Stimulated activated CD4-positive, alpha-beta T cell treated with anti-CD3 and anti-CD28 coated beads, TNF-alpha, amount 100 ng/mL, for 24 hours (primary cell): ENCODE results near the gene OR10J1.
"Not testable (repeated sequence)": the region's sequence is repeated elsewhere in the genome, so short reads cannot be mapped to it uniquely, and the experiment has no call there.

Experiments
- DNase-seq, 3 experiments: peaks; one replicate each; pipeline ENCODE4 v3.0.0-alpha.2; 2020; ENCODE audit warnings: low read depth in 3 of 3

The OR10J1 gene, protein sequence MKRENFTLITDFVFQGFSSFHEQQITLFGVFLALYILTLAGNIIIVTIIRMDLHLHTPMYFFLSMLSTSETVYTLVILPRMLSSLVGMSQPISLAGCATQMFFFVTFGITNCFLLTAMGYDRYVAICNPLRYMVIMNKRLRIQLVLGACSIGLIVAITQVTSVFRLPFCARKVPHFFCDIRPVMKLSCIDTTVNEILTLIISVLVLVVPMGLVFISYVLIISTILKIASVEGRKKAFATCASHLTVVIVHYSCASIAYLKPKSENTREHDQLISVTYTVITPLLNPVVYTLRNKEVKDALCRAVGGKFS

DNA sequence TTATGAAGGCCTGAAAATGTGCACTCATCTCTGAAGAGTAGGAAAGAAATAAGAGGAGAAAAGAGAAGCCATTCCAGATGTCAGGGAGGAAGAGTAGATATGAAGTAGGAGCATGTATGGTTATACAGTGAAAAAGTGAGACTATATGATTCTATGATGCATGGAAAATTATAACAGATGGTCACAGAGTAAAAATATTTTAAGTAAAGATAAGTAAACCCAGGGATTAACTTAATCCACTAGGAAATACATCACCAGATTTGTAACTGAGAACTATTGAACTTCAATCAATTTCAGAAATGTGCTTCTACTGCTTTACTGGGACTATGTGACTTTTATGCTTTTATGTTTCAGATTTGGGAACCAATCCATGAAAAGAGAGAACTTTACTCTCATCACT is at the start of gene OR10J1:
OR10J1 (plus strand) TSS at position 301 of the 400 bp plus-strand sequence; CDS start at position 371, 70 bp downstream.
- no peak for DNase-seq

DNA sequence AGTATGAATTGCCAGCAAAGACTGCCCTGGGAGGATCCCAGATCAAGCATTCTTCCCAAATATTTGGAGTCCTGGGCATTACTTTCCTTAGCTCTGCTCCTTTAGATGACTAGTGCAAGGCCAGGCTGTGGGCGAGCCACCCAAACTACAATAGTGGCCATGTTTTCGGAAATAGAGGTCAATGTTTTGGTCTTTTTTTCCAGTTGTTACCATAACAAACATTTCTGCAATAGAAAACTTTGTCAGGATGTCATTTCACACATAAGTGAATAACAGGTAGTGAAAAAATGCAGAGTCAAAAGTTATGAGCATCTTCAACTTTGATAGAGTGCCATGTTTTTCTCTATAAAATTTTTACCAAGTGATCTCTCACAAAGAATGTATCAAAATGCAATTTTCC is 32.7 kb upstream of the OR10J1 start:
- no peak for DNase-seq

DNA sequence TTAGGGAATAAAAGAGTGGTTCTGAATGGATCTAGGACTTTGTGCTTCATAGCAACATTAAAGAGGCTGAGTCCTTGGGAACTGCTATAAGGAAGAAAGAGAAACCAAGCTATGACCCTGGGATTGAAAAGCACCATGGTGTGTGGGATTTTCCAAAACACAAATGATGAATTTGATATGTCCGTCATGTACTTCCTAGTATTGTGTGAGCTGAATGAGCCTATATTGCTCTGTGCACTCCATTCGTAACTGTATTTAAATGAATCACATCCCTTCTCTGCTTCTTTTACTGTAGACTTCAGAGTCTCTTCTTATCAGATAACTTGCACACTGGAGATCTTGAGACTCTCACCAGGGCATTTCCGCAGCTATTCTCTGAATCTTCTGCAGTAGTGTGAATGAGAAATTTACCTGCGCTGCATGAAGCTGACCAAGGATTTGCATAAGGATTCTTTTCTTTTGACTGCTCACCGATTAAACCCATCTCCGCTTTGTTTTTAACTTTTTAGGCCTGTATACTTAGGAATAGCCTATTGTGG is 30.6 kb upstream of the OR10J1 start:
- DNase-seq, result no peak

DNA sequence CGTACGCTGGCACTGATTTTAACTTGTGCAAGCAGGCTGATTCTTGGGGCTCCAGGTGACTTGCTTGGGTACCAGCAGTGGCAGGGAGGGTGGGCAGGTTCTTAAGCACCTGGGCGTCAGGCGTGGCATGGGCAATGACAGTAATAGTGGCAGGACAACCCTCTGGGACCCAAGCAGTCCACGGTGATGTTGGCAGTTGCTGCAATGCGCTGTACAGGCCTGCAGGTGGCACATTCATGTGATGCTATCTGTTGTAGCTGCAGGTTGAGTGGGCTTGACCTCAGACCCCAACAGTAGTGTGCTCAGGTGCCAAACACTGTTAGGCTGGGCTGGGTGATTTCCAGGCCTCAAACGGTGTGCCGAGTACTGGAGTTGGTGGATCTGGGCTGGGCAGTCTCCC is 17.7 kb upstream of the OR10J1 start:
- no peak for DNase-seq

DNA sequence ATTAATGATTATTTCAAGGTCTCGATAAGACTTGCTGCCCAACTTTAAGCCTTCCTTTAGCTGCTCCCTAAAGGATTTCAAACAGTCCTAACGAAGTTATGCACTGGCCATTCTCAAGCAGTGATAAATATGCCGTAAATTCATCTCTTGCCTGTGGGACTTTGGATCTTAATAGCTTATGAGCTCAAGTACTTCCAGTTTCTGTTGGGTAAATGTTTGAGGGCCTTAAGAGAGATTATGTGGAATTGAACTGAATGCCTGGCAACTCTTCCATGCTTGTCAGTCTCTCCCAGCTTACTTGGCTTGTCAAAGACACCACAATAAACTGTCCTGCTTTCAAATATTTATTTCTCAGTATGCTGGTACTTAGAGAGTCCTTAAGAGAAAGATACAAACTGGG is 11.0 kb upstream of the OR10J1 start:
- DNase-seq, result no peak

DNA sequence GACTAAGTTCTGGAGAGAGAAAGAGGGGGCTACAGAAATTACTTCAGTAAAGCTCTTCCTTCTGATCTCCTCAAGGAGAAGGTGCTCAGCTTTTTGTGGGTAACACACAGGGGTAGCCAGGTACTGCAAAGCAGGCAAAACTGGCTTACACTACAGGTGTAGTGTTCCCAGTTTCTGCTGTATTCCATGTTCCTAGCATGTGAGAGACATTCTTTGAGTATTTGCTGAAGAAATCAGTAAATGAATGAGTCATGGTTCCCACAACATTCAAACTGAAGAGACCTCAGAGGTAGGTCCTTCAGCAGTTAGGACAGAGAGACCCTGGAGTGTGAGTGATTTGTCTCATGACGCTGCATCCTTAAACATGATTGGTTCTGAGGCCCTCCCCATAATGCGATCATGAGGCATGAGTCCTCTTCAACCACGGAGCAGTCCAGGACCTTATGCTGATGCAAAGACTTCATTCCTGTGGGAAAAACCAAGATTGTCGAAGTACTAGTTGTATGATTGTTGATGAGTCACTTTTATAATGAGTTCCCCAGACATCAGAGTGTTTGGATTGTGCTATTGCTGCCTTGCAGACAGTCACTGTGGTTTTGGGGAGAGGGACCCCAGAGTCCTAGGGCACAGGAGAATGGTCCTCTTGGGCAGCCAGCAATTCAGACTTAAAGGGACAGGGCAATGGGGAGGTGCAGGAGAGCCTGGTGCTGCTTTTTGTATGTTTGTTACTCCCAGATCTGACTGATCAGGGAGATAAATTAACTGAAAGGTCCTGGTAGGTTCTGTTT is 10.3 kb upstream of the OR10J1 start:
- DNase-seq, result no peak

DNA sequence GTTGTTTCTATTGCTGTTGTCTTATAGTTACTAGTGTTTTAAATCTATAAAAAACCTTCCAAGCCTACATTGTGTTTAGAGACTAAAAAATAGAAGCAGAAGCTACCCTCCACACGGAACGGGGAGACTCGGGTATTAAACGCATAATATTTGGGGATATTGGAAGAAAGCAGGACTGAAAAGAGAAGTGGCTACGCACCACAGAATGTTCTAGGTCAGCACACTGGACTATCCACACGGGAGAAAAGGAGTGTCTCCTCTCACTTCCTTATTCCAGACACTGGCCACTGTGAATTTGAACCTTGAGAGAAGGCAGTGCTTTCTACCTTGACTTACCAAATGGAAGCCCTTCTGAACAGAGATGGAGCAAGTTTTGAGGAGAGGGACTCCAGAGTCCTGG is 8.5 kb upstream of the OR10J1 start:
- DNase-seq, result no peak

DNA sequence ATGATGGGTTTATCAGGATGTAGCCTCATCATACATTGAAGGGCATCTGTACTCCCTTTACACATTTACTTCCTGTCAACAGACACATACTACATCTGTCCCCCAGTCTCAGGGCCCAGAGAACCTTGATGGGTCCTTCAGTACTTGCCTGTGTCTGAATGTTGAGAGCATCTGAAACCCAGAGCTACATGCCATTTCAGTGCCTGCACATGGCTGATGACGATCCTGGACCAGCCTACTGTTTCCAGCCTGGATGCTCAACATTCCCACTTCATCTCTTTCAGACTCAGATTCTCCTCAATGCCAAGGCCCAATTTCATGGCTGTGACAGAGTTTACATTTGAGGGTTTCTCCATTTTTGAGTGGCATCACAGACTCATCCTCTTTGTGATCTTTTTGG is 7.6 kb upstream of the OR10J1 start, which contains the start of gene OR10J4:
OR10J4 (plus strand) TSS at position 301 of the 400 bp plus-strand sequence.
- no peak for DNase-seq

DNA sequence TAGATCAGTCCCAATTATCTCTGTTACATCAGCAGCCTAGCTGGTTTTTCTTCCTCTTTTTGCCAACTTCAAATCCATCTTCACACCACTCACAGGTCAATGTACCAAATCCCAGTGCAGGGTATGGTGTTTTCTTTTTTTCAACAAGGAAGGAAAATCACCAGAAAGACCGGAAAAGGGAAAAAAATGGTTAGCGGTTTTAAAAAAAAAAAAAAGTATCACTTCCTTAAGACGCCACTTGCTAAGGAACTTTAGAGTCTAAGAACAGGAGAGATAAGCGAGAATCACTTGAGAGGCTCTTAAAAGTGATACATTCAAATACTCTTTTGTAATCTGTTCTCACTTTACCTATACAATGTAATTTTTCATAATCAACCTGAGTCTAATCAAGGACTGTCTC is 3.1 kb upstream of the OR10J1 start:
- DNase-seq, result no peak

DNA sequence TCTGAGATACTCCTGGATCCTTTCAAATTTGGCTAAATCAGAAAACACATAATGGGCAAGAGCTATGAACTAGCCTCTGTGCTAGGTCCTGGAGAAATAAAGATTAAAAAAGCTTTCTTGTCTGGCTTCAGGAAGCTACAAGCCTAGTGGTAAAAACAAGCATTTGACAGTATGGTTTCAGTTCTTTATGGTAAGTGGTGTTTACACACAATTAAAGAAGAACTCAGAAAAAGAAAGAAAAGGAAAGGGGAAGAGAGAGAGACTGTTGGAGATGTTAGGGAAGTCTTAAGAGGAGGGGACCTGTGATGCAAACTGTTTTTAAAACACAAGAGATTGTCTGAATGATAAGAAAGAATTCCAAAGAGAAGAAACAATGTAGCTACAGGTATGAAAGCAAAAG is 1.8 kb downstream of the OR10J1 start:
- no peak for DNase-seq

DNA sequence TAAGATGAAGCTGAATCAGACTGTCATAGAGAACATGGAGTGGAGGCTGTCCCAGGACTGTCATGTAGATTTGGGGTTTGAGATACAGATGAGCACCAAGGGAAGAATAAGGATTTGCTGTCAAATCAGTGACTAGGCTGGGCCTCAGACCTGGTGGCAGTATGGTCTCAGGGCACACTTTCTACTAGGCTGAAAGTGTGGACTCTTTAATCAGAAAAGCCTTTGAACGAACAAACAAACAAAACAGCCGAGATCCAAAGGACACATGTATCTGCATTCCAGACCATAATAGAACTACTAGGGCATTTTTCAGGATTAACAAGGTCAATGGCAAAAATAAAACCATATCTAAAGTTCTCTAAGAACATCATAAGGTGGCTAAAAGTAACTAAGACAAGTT is 2.9 kb downstream of the OR10J1 start:
- DNase-seq, result no peak

DNA sequence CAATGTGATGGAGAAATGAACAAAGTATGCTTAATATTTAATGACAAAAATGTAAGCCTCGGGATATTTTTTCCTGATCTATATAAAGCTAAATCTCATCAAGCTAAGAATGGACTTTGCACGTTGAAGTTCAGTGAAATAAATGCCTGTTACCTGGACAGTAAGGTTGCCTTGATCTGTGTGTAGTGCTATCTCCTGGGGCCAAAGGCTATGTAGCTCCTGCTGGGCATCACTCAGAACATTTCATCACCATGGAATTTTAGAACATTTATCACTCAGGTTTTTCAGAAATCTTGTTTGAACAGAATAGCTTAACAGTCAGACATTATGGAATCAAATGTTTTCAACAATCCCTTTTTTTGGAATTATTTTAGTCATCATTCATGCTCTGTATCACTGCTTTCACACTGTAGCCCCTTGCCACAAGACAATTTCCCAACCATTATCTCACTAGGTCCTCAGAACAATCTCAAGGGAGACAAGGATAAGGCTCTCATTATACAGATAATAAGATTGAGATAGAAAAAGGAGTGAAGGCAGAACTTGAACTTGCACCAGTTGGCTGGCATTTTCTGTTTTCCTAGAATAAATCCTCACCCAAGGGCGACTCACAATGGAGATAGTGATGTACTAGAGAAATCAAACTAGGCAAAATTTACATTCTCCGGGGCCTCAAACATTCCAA is 3.7 kb downstream of the OR10J1 start:
- no peak for DNase-seq

DNA sequence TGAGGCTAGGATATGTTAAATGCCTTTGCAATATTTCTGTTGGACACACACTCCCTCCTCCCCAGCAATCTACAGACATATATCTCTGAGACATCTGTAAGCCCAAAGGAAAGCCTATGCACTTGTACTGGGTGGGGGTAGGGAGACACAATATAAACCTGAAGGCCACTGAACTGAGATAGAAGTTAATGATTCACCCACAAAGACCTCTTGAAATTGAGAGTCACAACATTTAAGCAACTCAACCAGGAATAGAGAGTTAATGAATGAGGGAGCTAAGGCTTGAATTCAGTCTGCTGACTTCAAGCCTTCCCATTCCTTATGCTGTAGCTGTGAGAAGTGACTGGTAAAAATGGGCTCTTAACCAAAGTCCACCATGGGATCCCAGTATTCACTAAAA is 5.0 kb downstream of the OR10J1 start:
- no peak for DNase-seq

DNA sequence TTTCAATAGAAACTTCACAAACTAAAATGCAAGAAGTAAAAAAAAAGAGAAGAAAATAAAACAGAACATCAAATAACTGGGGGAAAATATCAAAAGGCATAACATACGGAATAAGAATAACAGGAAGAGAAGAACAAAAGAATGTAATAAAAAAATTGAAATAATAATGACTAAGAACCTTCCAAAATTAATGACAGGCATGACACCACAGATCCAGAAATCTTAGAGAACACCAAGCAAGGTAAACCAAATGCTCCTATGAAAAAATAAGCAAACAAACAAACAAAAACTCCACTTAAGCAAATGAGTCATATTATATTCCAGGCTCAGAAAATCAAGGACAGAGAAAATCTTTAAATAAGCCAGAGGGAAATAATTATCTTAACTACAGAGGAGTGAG is 8.7 kb downstream of the OR10J1 start:
- DNase-seq, result no peak

DNA sequence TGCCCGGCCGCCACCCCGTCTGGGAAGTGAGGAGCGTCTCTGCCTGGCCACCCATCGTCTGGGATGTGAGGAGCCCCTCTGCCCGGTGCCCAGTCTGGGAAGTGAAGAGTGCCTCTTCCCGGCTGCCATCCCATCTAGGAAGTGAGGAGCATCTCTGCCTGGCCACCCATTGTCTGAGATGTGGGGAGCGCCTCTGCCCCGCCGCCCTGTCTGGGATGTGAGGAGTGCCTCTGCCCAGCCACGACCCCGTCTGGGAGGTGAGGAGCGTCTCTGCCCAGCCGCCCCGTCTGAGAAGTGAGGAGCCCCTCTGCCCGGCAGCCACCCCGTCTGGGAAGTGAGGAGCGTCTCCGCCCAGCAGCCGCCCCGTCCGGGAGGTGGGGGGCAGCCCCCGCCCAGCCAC is 10.1 kb downstream of the OR10J1 start:
- DNase-seq, result not testable (repeated sequence)

DNA sequence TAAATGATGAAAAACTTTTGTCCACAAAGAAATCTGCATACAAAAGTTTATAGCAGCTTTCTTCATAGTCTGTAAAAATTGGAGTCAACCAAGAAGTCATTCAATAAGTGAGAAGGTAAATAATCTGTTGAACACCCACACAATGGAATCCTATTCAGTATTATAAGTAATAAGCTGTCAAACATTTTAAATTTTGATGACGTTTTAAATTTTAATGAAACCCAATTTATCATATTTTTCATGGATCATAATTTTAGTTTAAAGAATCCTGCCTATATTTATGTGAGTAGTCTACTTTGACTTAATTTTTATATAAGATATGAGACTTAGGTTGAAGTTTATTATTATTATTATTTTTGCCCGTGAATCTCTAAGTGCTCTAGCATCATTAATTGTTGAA is 20.0 kb downstream of the OR10J1 start:
- no peak for DNase-seq

DNA sequence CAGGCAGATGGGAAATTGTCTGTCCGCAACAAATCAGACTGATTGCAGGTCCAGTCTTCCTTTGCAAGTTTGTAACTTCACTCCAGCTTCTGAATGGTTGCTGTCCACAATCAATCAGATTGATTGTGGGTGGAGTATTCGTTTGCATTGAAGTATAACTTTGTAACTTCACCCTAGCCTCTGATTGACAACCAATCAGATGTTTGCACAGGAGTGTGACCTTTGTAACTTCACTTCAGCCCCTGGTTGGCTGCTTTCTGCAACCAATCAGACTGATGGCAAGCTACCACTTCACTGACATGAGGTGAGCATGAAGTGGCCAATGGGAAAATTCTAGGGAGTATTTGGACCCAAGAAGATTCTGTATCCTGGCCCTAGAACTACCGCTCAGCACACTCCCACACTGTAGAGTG is 25.7 kb downstream of the OR10J1 start:
- no peak for DNase-seq

DNA sequence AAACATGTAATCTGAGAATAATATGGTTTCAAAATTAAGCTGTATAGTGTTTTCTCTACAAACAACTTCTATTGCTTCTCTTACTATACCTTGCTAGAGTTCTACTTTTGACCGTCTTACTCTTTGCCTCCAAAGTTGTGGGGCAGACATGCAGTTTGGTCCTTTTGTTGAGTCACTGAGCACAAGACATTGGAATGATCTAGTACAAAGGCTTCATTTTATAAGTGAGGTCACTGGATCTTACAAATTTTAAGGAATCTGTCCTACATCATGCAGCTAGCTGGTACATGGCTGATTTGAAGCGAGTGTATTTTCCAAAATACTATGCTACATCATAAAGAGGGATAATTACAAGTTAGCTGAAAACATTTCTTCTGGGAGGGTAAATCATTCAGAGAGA is 28.8 kb downstream of the OR10J1 start:
- DNase-seq, result no peak

DNA sequence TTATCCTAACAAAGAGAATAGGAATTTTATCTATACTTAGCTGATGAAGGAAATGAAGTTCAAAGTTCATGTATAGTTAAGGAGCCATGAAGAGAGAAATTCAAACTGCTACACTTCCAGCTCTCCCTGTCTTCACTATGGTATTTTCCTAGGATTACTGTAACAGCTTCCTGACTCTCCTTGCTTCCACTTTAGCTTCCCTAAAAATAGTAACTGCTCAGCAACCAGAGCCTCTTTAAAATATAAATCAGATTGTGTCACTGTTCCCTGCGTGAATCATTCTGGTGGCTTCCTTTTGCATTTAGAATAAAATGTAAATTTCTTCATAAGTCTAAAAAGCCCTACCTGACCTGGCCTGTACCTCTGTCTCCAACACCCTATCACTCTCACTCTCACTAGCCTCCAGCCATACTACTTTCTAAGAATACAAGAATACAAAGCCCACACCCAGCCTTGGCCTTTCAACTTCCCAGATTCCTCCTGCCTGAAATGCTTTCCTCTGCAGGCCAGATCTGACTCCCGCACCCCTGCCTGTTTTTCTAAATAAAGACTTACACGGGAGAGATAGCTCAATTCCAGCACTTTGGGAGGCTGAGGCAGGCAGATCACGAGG is 30.5 kb downstream of the OR10J1 start:
- DNase-seq, result no peak

DNA sequence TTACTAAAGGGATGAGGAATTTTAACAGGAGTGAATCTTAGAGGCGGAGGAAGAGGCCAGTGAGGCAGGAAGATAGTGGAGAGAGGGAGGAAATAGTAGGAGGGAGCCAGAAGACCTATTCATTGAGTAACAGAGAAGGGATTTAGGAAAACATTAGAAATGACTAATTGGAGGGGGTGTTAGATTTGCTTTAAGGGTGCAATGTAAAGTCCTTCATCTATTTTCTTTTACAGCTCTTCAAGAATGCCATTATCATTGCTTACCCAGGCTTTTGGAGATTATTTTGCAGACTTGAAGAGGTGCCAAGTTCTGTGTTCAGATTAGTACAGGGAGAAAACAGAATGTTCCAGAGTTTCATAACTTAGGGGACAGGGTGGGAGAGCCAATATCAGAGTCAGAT is 33.8 kb downstream of the OR10J1 start:
- no peak for DNase-seq

DNA sequence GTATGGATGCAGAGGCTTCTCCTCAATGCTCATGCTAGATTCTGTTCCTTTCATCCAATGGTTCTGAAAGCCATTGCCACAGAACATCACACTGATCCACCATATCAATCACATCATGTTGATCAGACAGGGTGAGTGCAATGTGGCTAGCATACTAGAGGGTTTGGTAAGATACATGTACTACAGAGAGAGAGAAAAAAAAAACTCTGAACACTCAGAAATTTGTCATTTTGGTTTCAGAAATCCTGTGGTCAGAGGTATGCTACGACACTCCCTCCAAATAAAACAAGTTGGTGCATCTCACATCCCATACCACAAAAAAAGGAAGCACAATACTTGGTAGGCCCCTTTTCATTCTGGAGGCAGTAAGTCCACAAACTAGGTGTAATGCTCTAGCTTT is 35.4 kb downstream of the OR10J1 start:
- no peak for DNase-seq

DNA sequence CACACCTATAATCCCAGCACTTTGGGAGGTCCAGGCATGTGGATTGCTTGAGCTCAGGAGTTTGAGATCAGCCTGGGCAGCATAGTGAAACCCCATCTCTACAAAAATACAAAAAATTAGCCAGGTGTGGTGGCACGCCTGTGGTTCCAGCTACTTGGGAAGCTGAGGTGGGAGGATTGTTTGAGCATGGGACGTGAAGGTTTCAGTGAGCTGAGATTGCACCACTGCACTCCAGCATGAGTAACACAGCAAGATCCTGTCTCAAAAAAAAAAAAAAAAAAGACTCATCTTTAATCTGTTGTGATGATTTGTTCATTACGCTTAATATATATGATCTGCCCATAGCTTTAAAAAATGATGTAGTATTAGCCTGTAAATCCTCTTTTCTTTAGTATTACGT is 44.0 kb downstream of the OR10J1 start:
- no peak for DNase-seq
